SK-N-DZ (cell line): ENCODE data around the gene CLDN1.
"Not testable (repeated sequence)": the region's sequence is repeated elsewhere in the genome, so short reads cannot be mapped to it uniquely, and the experiment has no call there.

Experiments
- DNase-seq: peaks from one replicate; pipeline ENCODE4 v3.0.0-alpha.2; 2015; ENCODE audit warnings: low spot score

Gene CLDN1

GRCh38 chr3:190293621-190294020 lies 28.6 kb downstream of the CLDN1 start:
- DNase-seq = no peak

GRCh38 chr3:190291994-190292584 lies 30.2 kb downstream of the CLDN1 start:
- DNase-seq = no peak

GRCh38 chr3:190289989-190290388 lies 32.3 kb downstream of the CLDN1 start:
- no peak for DNase-seq

GRCh38 chr3:190288836-190289235 lies 33.4 kb downstream of the CLDN1 start:
- DNase-seq = no peak

GRCh38 chr3:190286014-190286413 lies 36.2 kb downstream of the CLDN1 start:
- DNase-seq = no peak

GRCh38 chr3:190281308-190282051 lies 40.8 kb downstream of the CLDN1 start:
- DNase-seq = no peak

GRCh38 chr3:190279690-190280089 lies 42.6 kb downstream of the CLDN1 start:
- no peak for DNase-seq

GRCh38 chr3:190272747-190273146 lies 49.5 kb downstream of the CLDN1 start:
- no peak for DNase-seq

GRCh38 chr3:190269101-190269500 lies 53.1 kb downstream of the CLDN1 start:
- no peak for DNase-seq

GRCh38 chr3:190267464-190267863 lies 54.8 kb downstream of the CLDN1 start:
- not testable (repeated sequence) for DNase-seq

- DNase-seq = no peak
Observed at GRCh38 chr3:190266913-190267290, 55.3 kb downstream of the CLDN1 start.

GRCh38 chr3:190266265-190266912 lies 55.9 kb downstream of the CLDN1 start:
- no peak for DNase-seq

GRCh38 chr3:190265796-190266195 lies 56.5 kb downstream of the CLDN1 start:
- DNase-seq = no peak

- DNase-seq = no peak
Observed at GRCh38 chr3:190265126-190265525, 57.1 kb downstream of the CLDN1 start.

GRCh38 chr3:190261740-190262139 lies 60.5 kb downstream of the CLDN1 start:
- no peak for DNase-seq

GRCh38 chr3:190261015-190261414 lies 61.2 kb downstream of the CLDN1 start:
- DNase-seq = no peak

- no peak for DNase-seq
Observed at GRCh38 chr3:190260301-190260700, 61.9 kb downstream of the CLDN1 start.

GRCh38 chr3:190258634-190259033 lies 63.6 kb downstream of the CLDN1 start:
- no peak for DNase-seq
